Epithelial cell of esophagus (primary cell): ENCODE measurements around the gene PPP1R3G.

Experiments used
- DNase-seq: peaks from one replicate; pipeline ENCODE4 v3.0.0; 2010; ENCODE audit warnings: low read depth
- H3K4me3 ChIP-seq: 2 replicates; pipeline ENCODE4 v1.5.1; 2011; ENCODE audit warnings: mild to moderate bottlenecking, low read length, control low read depth
- CTCF ChIP-seq: IDR thresholded peaks from 2 replicates; pipeline ENCODE4 v1.5.1; 2011; ENCODE audit warnings: low read depth, mild to moderate bottlenecking, low read length, control low read depth, inconsistent platforms; ENCODE audit not compliant: insufficient read depth; ENCODE audit errors: missing control alignments

Gene PPP1R3G

GRCh38 chr6:5108068-5108467 lies 22.9 kb downstream of the PPP1R3G start:
- no peak for DNase-seq
- H3K4me3 ChIP-seq, result no peak overlapping the region
- no peak for TF ChIP-seq CTCF

- DNase-seq, result no peak
These were observed 23.5 kb downstream of the PPP1R3G start for GRCh38 chr6:5108536-5109150.

GRCh38 chr6:5109436-5109835 lies 24.3 kb downstream of the PPP1R3G start:
- H3K4me3 ChIP-seq, result no peak overlapping the region
- no peak for DNase-seq
- no peak for TF ChIP-seq CTCF

More at GRCh38 chr6:5108536-5109150, 23.5 kb downstream of the PPP1R3G start:
- no peak for TF ChIP-seq CTCF
- no peak overlapping the region for H3K4me3 ChIP-seq

GRCh38 chr6:5110246-5110645 lies 25.1 kb downstream of the PPP1R3G start:
- TF ChIP-seq CTCF, result no peak
- H3K4me3 ChIP-seq, result no peak overlapping the region
- DNase-seq, result no peak

- DNase-seq, result no peak
- no peak overlapping the region for H3K4me3 ChIP-seq
- TF ChIP-seq CTCF, result no peak
These were observed 26.5 kb downstream of the PPP1R3G start for GRCh38 chr6:5111626-5112025.

GRCh38 chr6:5112066-5112799 lies 27.1 kb downstream of the PPP1R3G start:
- H3K4me3 ChIP-seq, result no peak overlapping the region
- peak; percentile 96 for DNase-seq
- TF ChIP-seq CTCF, result no peak
